ENCODE data around the gene SPATS2. TPM values are rescaled to one million over a fixed set of nuclear protein-coding genes. Genes with fewer than 3 reads are reported as not detected.

SPATS2 gene
- total and polyA plus RNA-seq, 10 of the 15 experiments (the other 5 are each of a cell fraction or from before 2014, with no cell fraction given): 9.0 to 54.2 (median 27.5) TPM

- DNase-seq (ENCODE audit: low read depth, low spot score) (no peak), ATAC-seq (no peak), FAIRE-seq (peak; percentile 52)
- Histone ChIP-seq H3K9me3 (replicated peaks; ENCODE audit: control insufficient read depth, insufficient read depth, low read length) (no peaks in the 10 kb centered on the region), H3K4me3 (peak overlapping the region; percentile 8; the same call in 1 of the 2 replicates), H2AFZ (ENCODE audit: control insufficient read depth, low read depth, low read length) (no peak overlapping the region; the same call in 1 of the 2 replicates), H3K9ac (ENCODE audit: control insufficient read depth, insufficient read depth, low read length) (no peak overlapping the region), H3K4me2 (ENCODE audit: control insufficient read depth, insufficient read depth) (peak overlapping the region; percentile 82), H3K79me2 (ENCODE audit: control insufficient read depth, insufficient read depth, low read length) (no peaks in the 10 kb centered on the region), H3K27ac (ENCODE audit: control insufficient read depth, insufficient read depth) (no peak overlapping the region), H3K36me3 (ENCODE audit: control insufficient read depth in 2 of 2, insufficient read depth in 2 of 2, low read length in 1 of 2) (no peaks in the 10 kb centered on the region), H3K27me3 (replicated peaks in 1 of 2; ENCODE audit: control insufficient read depth in 2 of 2, insufficient read depth in 2 of 2, low read length in 1 of 2) (peaks cover 22 to 33% of the 10 kb centered on the region in 2 experiments), H3K4me1 (ENCODE audit: control insufficient read depth, insufficient read depth, low read length) (peaks cover 38% of the 10 kb centered on the region), H4K20me1 (ENCODE audit: control insufficient read depth, insufficient read depth) (no peaks in the 10 kb centered on the region; the same call in none of the 2 replicates)
- TF ChIP-seq BCL3 (IDR thresholded peaks at IDR 0.05; ENCODE audit: borderline replicate concordance, insufficient read depth, low read depth, low read length, poor library complexity, severe bottlenecking) (peak; percentile 64), PKNOX1 (IDR thresholded peaks at IDR 0.05) (peak; percentile 60; the same call in 1 of the 2 replicates), IRF4 (IDR thresholded peaks at IDR 0.05; ENCODE audit: low read depth, low read length) (no peak), NR2F1 (conservative IDR thresholded peaks at IDR 0.05) (0 out of 2 replicates have a peak, but pooled peaks have one; percentile 15), YY1 (IDR thresholded peaks at IDR 0.05; ENCODE audit: low read depth, low read length) (peak; percentile 24; the same call in 1 of the 2 replicates), STAT1 (conservative IDR thresholded peaks at IDR 0.05) (no peak), SUZ12 (IDR thresholded peaks at IDR 0.05; ENCODE audit: unreplicated experiment) (peak; percentile 28), PBX3 (IDR thresholded peaks at IDR 0.05; ENCODE audit: insufficient replicate concordance, low read depth, low read length) (peak; percentile 49), BHLHE40 (IDR thresholded peaks at IDR 0.05; ENCODE audit: borderline replicate concordance in 1 of 2, low read depth in 2 of 2, low read length in 1 of 2) (peak in 1 of 2 experiments; percentile 41; a peak in 1 of 4 replicates)
- BruUV-seq (replicated peaks): no TSS peak
- intact Hi-C loops (cut with micrococcal nuclease; ENCODE audit: unreplicated experiment): loop anchor here (1.0 kb wide), 1 partner anchor 55 kb away; no protein-coding TSS in a partner anchor
- SMC1A ChIA-PET (ENCODE audit: uncharacterized antibody, unreplicated experiment): interaction anchor here (0.6 to 3.2 kb wide), 9 partner anchors 11 to 280 kb away, joined by 3 to 22 read pairs (median 4); no protein-coding TSS in a partner anchor
- POLR2A ChIA-PET: interaction anchor here (0.6 to 2.1 kb wide), 4 partner anchors 9 to 54 kb away, joined by 3 to 9 read pairs (median 5); no protein-coding TSS in a partner anchor
- CTCF ChIA-PET: interaction anchor here (0.5 to 4.0 kb wide), 27 partner anchors 9 to 279 kb away, joined by 3 to 139 read pairs (median 4); partner anchors contain the start of genes PRPH, SPATS2 and TROAP
- RAD21 ChIA-PET (ENCODE audit: unreplicated experiment): interaction anchor here (1.2 to 3.0 kb wide), 7 partner anchors 11 to 171 kb away, joined by 3 to 25 read pairs (median 8); partner anchors contain the start of gene TROAP
- in situ Hi-C loops (cut with MboI): no loop called here
- WGBS (ENCODE audit: insufficient coverage, insufficient replicate concordance, low lambda C conversion rate, missing lambda C conversion rate): 3% methylated on average over 31 of the region's 33 CpGs
These were observed 24.1 kb upstream of the SPATS2 start for GRCh38 chr12:49342914-49343731.
